ENCODE measurements around the gene SPAG16. TPM values are rescaled to one million over a fixed set of nuclear protein-coding genes. Genes with fewer than 3 reads are reported as not detected.
A peak's percentile ranks its signal among the peaks of the same experiment; 100 is the strongest.

SPAG16 gene
- total RNA-seq, 1 experiment from 2014 or later = 17.3 TPM

DNA sequence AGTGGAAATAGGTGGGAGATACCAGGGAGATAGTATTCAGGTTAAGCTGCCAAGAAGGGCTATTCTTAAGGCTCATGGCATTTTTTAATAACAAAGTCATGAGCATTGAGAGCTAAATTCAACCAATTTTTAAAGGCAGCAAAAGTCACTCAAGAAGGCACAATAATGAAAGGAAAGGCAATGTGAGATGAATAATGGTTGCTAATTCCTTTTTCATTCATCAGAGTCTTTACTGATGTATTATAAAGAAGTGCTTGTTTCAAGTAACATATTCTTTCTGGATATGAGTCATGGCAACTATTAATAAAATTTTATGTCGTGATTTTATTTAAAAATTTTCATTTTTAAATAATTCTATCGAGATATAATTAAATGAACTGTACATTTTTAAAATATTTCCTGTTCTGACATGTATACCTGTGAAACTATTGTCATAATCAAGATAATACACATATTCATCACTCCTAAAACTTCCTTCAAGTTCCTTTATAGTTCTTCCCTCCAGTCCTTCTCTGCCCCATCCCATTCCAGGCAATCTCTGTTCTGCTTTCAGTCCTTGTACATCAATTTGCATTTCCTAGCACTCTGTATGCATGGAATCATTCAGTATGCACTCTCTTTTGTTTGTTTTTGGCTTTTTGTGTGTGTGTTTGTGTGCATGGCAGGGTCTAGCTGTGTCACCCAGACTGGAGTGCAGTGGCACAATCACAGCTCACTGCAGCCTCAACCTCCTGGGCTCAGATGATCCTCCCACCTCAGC is 1167.4 kb downstream of the SPAG16 start:
- DNase-seq = no peak
- Histone ChIP-seq H2BK120ac (ENCODE audit: low read depth, low read length, poor library complexity, severe bottlenecking) (no peak overlapping the region), H4K91ac (ENCODE audit: insufficient read length, low read depth, low read length) (no peak overlapping the region), H3K27me3 (ENCODE audit: insufficient read depth, low read length) (no peaks in the 10 kb centered on the region), H2BK12ac (ENCODE audit: insufficient read length, low read depth, low read length) (no peak overlapping the region), H2AFZ (ENCODE audit: low read length) (no peak overlapping the region), H2BK20ac (ENCODE audit: low read depth, low read length, poor library complexity, severe bottlenecking) (no peak overlapping the region), H3T11ph (ENCODE audit: low read length) (no peak overlapping the region), H3K4me1 (ENCODE audit: insufficient read depth, low read length) (no peaks in the 10 kb centered on the region), H4K20me1 (ENCODE audit: control insufficient read depth, insufficient read depth, insufficient read length) (no peaks in the 10 kb centered on the region), H2BK5ac (ENCODE audit: insufficient read length, low read length) (no peak overlapping the region), H3K79me1 (ENCODE audit: insufficient read depth, low read depth, low read length, poor library complexity, severe bottlenecking) (no peaks in the 10 kb centered on the region), H3K23ac (ENCODE audit: insufficient read length, low read depth, low read length) (no peak overlapping the region), H2AK5ac (ENCODE audit: insufficient read length, low read length) (no peak overlapping the region), H3K23me2 (ENCODE audit: insufficient read length, low read depth, low read length, poor library complexity, severe bottlenecking) (no peaks in the 10 kb centered on the region), H3K18ac (ENCODE audit: insufficient read length, low read depth, low read length) (no peak overlapping the region), H3K4ac (ENCODE audit: low read depth, low read length) (no peak overlapping the region), H4K8ac (replicated peaks; ENCODE audit: insufficient read length, low read depth, low read length) (no peak overlapping the region), H2BK15ac (ENCODE audit: low read depth, low read length) (no peak overlapping the region), H3K27ac (ENCODE audit: insufficient read length, low read depth, low read length) (no peak overlapping the region), H3K4me2 (ENCODE audit: insufficient read depth, insufficient read length, low read length) (no peak overlapping the region), H3K56ac (ENCODE audit: insufficient read length, low read depth, low read length) (no peak overlapping the region), H4K5ac (ENCODE audit: insufficient read length, low read depth, low read length) (no peak overlapping the region), H3K9ac (ENCODE audit: extremely low read depth, insufficient read length, low read length) (no peak overlapping the region), H3K79me2 (ENCODE audit: insufficient read depth, low read length) (no peaks in the 10 kb centered on the region), H3K14ac (ENCODE audit: insufficient read depth, low read length) (no peak overlapping the region), H3K9me3 (ENCODE audit: control insufficient read depth, low read depth, low read length) (no peaks in the 10 kb centered on the region)
- Mint-ChIP-seq H3K36me3 (ENCODE audit: insufficient read depth in 1 of 3, low read depth in 3 of 3) (no peaks in the 10 kb centered on the region; a peak in 1 of 7 replicates), H3K9me3 (peaks cover 0 to 2% of the 10 kb centered on the region in 2 experiments; a peak in 1 of 5 replicates), H3K4me1 (peaks cover 5 to 10% of the 10 kb centered on the region in 2 experiments; a peak in 2 of 4 replicates), H3K27me3 (ENCODE audit: low read depth) (no peaks in the 10 kb centered on the region; the same call in 1 of the 2 replicates), H3K4me3 (no peak overlapping the region), H3K27ac (peak overlapping the region in 1 of 3 experiments; percentile 22; a peak in 2 of 7 replicates)
- no CpG with 5 or more reads among the region's 2 CpGs for WGBS (ENCODE audit: extremely low coverage, insufficient read length, low lambda C conversion rate)
- TF ChIP-seq, protein P1, sequence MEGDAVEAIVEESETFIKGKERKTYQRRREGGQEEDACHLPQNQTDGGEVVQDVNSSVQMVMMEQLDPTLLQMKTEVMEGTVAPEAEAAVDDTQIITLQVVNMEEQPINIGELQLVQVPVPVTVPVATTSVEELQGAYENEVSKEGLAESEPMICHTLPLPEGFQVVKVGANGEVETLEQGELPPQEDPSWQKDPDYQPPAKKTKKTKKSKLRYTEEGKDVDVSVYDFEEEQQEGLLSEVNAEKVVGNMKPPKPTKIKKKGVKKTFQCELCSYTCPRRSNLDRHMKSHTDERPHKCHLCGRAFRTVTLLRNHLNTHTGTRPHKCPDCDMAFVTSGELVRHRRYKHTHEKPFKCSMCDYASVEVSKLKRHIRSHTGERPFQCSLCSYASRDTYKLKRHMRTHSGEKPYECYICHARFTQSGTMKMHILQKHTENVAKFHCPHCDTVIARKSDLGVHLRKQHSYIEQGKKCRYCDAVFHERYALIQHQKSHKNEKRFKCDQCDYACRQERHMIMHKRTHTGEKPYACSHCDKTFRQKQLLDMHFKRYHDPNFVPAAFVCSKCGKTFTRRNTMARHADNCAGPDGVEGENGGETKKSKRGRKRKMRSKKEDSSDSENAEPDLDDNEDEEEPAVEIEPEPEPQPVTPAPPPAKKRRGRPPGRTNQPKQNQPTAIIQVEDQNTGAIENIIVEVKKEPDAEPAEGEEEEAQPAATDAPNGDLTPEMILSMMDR (conservative IDR thresholded peaks at IDR 0.05) = no peak

Small RNA genes within 50 kb of the gene (microRNA-seq; reads per million reads assigned to microRNA genes)
- gene MIR4438 (ENCODE audit: borderline microRNAs expressed) = not detected

Other genes starting within 250 kb of the SPAG16 start
- 1.9 and 3.0 TPM in 2 replicates for gene IKZF2, start 132.9 kb upstream of the SPAG16 start, total RNA-seq (2021)

Data from H9 (cell line).